Breast epithelium (tissue), 4 donors: ENCODE data around the gene PYGO2. TPM values are rescaled to one million over a fixed set of nuclear protein-coding genes. Genes with fewer than 3 reads are reported as not detected.

Experiments
- DNase-seq, 2 donors: peaks; one replicate each; pipeline ENCODE4 v3.0.0-alpha.2; 2019; ENCODE audit warnings: low spot score in 2 of 2
- H3K27ac ChIP-seq, 2 donors: fragments of 200-600 bp; sonication (generic) in 1 of 2; one replicate each; pipeline ENCODE4 v1.5.1; 2016 to 2019; ENCODE audit warnings: mild to moderate bottlenecking in 1 of 2
- H3K27me3 ChIP-seq, 2 donors: fragments of 200-600 bp; sonication (generic) in 1 of 2; one replicate each; pipeline versions ENCODE4 v1.5.1 to v1.6.0; 2017 to 2019; ENCODE audit warnings: control low read depth in 1 of 2, mild to moderate bottlenecking in 1 of 2
- H3K36me3 ChIP-seq: fragments of 200-600 bp; one replicate; pipeline ENCODE4 v1.5.1; 2019
- H3K4me1 ChIP-seq, 2 donors: fragments of 200-600 bp; sonication (generic); one replicate each; pipeline ENCODE4 v1.5.1; 2016 to 2019; ENCODE audit warnings: control low read depth in 1 of 2
- H3K4me3 ChIP-seq, 3 donors: fragments of 200-600 bp; sonication (generic); 1 replicate in 2 of 3; 2 replicates in 1 of 3; pipeline ENCODE4 v1.5.1; 2016 to 2019; ENCODE audit warnings: mild to moderate bottlenecking in 3 of 3, moderate library complexity in 2 of 3
- H3K9me3 ChIP-seq, 2 donors: fragments of 200-600 bp; sonication (generic) in 1 of 2; one replicate each; pipeline ENCODE4 v1.5.1; 2016 to 2019; ENCODE audit warnings: control low read depth in 1 of 2
- CTCF ChIP-seq, 3 donors: fragments of 450-650 bp; IDR thresholded peaks; one replicate each; pipeline ENCODE4 v1.5.1; 2016 to 2017; ENCODE audit warnings: antibody characterized with exemption in 3 of 3, mild to moderate bottlenecking in 3 of 3, moderate library complexity in 3 of 3
- POLR2A ChIP-seq: fragments of 450-650 bp; IDR thresholded peaks from one replicate; pipeline ENCODE4 v1.6.1; 2016; ENCODE audit warnings: antibody characterized with exemption, mild to moderate bottlenecking, moderate library complexity
- POLR2AphosphoS5 ChIP-seq, 3 donors: sonication (generic); formaldehyde crosslinking; IDR thresholded peaks; one replicate each; pipeline ENCODE4 v1.6.1; 2017; ENCODE audit warnings: antibody characterized with exemption in 3 of 3
- intact Hi-C: fragments of 100-400 bp; cut with DNase I; formaldehyde crosslinking; loops from one replicate; pipeline ENCODE4 v1.15.1; 2023; ENCODE audit warnings: low total_unique reads
- total RNA-seq, 3 donors: library from RNA; depleted of rRNA; stranded (reverse); fragments of >200 nt; gene quantifications; one replicate each; pipeline ENCODE4 v1.1.0, GENCODE V29; 2016

Gene PYGO2
- total RNA-seq, 3 donors from 2014 or later, result 14.6 to 26.2 (median 20.3) TPM

GRCh38 chr1:154994591-154994990 lies 33.0 kb upstream of the PYGO2 start:
- Histone ChIP-seq H3K27ac (no peak overlapping the region), H3K4me1 (peaks cover 3 to 9% of the 10 kb centered on the region in 2 donors), H3K36me3 (no peaks in the 10 kb centered on the region), H3K27me3 (no peaks in the 10 kb centered on the region), H3K9me3 (no peaks in the 10 kb centered on the region), H3K4me3 (no peak overlapping the region)
- intact Hi-C loops, result no loop called here
- no peak for TF ChIP-seq POLR2AphosphoS5 (IDR thresholded peaks at IDR 0.05)
- TF ChIP-seq POLR2A, result no peak
- no peak for TF ChIP-seq CTCF (IDR thresholded peaks at IDR 0.05)
- DNase-seq, result no peak

GRCh38 chr1:154994269-154994587 lies 32.6 kb upstream of the PYGO2 start:
- DNase-seq, result no peak
- Histone ChIP-seq H3K27me3 (no peaks in the 10 kb centered on the region), H3K9me3 (no peaks in the 10 kb centered on the region), H3K4me1 (peaks cover 0 to 6% of the 10 kb centered on the region in 2 donors), H3K36me3 (no peaks in the 10 kb centered on the region), H3K4me3 (no peak overlapping the region), H3K27ac (no peak overlapping the region)
- intact Hi-C loops, result no loop called here
- TF ChIP-seq POLR2A, result no peak
- TF ChIP-seq CTCF (IDR thresholded peaks at IDR 0.05), result no peak
- no peak for TF ChIP-seq POLR2AphosphoS5 (IDR thresholded peaks at IDR 0.05)

GRCh38 chr1:154993572-154994268 lies 32.1 kb upstream of the PYGO2 start, which contains the start of gene LENEP:
Gene LENEP, plus strand, starts transcription at chr1:154993586. Its CDS starts 22 bp downstream, at chr1:154993608.
- H3K4me1 ChIP-seq, result peaks cover 0 to under 1% of the 10 kb centered on the region in 2 donors
- no peak within 1 kb of the TSS for H3K4me3 ChIP-seq
- no peaks in the 10 kb centered on the region for H3K9me3 ChIP-seq
- no peak for DNase-seq
- H3K27me3 ChIP-seq, result no peaks in the 10 kb centered on the region
- intact Hi-C loops, result no loop called here
- TF ChIP-seq CTCF (IDR thresholded peaks at IDR 0.05) (no peak), POLR2AphosphoS5 (IDR thresholded peaks at IDR 0.05) (no peak), POLR2A (no peak)
- no peak within 1 kb of the TSS for H3K27ac ChIP-seq
- no peaks in the 10 kb centered on the region for H3K36me3 ChIP-seq

- no peak for DNase-seq
- Histone ChIP-seq H3K36me3 (no peaks in the 10 kb centered on the region), H3K4me1 (no peaks in the 10 kb centered on the region), H3K27me3 (no peaks in the 10 kb centered on the region), H3K9me3 (no peaks in the 10 kb centered on the region), H3K27ac (no peak overlapping the region), H3K4me3 (no peak overlapping the region)
- TF ChIP-seq POLR2AphosphoS5 (IDR thresholded peaks at IDR 0.05) (no peak), POLR2A (no peak)
- intact Hi-C loops, result no loop called here
Measured at GRCh38 chr1:154992721-154993571, 31.4 kb upstream of the PYGO2 start.

GRCh38 chr1:154990276-154990675 lies 28.7 kb upstream of the PYGO2 start:
- Histone ChIP-seq H3K9me3 (no peaks in the 10 kb centered on the region), H3K27ac (no peak overlapping the region), H3K27me3 (no peaks in the 10 kb centered on the region), H3K4me1 (no peaks in the 10 kb centered on the region), H3K36me3 (no peaks in the 10 kb centered on the region), H3K4me3 (no peak overlapping the region)
- no peak for DNase-seq
- TF ChIP-seq POLR2AphosphoS5 (IDR thresholded peaks at IDR 0.05) (no peak), CTCF (IDR thresholded peaks at IDR 0.05) (no peak), POLR2A (no peak)
- intact Hi-C loops, result no loop called here
